ENCODE results near the gene ARF3.
"Not testable (repeated sequence)": the region's sequence is repeated elsewhere in the genome, so short reads cannot be mapped to it uniquely, and the experiment has no call there.

Gene ARF3

DNA sequence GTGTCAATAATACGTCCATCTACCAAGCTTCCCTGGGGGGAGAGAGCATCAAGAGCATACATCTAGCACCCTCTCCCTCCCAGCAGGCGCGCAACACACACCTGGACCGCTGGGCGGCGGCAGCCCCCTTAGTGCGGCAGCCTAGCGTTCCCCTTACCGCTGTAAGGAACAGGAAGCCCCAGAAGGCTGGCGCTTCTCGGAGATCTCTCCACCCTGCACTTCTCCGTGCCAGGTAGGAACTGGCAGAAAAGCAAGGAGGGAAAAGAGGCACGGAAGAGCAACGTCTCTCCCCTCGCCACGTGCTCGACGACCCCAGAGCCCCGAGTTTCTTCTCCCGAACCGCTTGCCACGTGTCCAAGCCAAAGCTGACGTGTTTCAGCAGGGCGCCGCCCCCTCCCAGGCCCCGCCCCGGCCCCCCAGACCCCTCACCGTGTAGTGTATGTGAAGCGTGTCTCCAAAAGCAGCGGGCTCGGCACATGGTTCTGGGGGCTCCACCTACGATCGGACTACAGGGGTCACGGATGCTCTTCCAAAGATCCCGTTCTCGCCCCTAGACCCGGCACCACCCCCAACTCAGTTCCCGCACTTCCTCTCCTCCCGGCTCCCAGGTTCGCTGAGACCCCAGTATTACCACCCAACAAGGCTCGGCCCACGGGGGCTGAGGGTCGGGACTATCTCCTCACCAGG, 32.5 kb downstream of the ARF3 start:
- peak; percentile 80 for DNase-seq

DNA sequence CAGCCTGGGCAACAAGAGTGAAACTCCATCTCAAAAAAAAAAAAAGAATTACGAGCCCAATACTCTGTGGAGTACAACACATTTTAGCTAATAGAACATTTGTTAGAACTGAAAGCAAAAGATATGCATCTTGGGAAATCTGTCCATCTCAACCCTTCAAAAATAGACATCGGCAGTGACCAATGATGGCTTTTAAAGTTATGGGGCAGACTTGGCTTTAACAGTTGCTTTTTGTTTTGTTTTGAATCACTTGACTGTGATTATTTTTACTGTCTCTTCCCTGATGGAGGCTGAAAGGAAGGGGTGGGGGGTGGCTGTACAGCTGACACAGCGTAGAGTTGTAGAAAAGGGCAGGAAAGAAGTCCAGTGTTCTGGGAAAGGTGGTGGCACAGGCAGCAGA, 34.2 kb downstream of the ARF3 start:
- no peak for DNase-seq

DNA sequence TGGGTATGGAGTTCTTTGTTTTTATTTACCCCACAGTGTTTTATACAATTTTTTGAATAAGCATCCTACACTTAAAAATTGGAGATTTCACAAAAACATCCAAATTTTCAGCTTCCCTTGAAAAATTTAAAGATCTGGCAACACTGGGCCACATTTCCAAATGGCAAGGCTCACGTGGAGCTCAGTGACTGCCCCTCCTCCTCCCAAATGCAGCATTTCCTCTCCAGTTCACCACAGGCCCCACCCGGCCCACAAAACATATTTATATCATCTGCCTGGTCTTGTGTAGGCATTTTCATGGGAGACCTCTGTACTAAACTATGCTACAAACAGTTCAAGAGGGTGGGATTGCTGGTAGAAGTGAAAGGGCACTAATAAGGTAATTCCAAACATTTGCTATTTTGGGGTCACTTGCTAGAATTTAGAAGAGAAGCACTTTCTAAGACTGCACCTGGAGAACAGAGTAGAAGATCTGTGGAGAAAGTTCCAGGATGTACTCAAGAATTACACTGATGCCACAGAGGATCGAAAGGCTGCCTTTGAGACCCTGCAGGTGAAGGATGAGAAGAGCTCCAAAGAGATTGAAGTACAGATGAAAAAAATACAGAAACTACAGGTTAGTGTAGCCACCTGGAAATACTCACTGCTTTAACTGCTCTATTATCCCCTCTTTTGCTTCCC, 39.3 kb downstream of the ARF3 start:
- peak; percentile 78 for DNase-seq

GRCh38 chr12:48910196-48910595, 47.1 kb downstream of the ARF3 start:
- no peak for DNase-seq

DNA sequence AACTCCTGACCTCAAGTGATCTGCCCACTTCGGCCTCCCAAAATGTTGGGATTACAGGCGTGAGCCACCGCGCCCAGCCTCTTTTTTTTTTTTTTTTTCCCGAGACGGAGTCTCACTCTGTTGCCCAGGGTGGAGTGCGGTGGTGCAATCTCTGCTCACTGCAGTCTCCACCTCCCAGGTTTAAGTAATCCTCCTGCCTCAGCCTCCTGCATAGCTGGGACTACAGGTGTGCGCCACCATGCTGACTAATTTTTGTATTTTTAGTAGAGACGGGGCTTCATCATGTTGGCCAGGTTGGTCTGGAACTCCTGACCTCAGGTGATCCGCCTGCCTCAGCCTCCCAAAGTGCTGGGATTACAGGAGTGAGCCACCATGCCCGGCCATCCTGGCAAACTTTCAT, 47.6 kb downstream of the ARF3 start:
- not testable (repeated sequence) for DNase-seq

DNA sequence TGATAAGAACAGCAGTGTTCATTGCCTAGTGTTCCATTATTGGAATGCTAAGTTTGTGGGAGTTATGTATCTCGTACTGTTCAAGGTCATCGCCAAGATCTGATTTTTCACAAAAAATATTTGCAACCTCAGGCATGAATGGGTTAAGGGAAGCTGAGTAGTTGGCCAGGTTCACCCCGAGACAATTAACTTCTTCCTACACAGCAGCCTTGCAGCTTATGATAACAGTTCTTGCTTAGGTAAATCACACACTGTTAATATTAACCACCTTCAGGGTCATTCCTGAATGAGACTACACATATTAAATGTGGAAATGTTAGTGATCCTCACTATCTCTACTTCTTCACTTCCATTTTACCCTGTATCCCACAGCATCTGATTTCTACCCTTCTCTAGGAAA, 50.0 kb downstream of the ARF3 start:
- no peak for DNase-seq

GRCh38 chr12:48903982-48904411, 53.3 kb downstream of the ARF3 start:
- DNase-seq, result peak; percentile 96

GRCh38 chr12:48903363-48903981, 53.8 kb downstream of the ARF3 start:
- DNase-seq, result no peak

DNA sequence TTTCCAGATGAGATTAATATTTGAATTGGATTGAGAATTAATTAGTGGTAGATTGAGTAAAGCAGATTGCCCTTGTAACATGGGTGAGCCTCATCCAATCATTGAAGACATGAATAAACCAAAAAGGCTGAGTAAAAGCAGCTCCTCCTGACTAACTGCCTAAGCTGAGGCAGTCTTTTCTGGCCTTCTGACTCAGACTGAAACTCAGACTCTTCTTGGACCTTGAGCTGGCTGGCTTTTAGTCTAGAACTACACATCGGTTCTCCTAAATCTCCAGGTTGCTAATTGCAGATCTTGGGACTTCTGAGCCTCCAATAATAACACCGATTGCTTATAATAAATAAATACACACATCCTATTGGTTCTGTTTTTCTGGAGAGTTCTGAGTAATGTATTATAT, 56.0 kb downstream of the ARF3 start:
- DNase-seq, result no peak

- DNase-seq, result no peak
Observed at GRCh38 chr12:48899651-48900050, 57.6 kb downstream of the ARF3 start.

GRCh38 chr12:48894271-48894670, 63.0 kb downstream of the ARF3 start:
- no peak for DNase-seq

DNA sequence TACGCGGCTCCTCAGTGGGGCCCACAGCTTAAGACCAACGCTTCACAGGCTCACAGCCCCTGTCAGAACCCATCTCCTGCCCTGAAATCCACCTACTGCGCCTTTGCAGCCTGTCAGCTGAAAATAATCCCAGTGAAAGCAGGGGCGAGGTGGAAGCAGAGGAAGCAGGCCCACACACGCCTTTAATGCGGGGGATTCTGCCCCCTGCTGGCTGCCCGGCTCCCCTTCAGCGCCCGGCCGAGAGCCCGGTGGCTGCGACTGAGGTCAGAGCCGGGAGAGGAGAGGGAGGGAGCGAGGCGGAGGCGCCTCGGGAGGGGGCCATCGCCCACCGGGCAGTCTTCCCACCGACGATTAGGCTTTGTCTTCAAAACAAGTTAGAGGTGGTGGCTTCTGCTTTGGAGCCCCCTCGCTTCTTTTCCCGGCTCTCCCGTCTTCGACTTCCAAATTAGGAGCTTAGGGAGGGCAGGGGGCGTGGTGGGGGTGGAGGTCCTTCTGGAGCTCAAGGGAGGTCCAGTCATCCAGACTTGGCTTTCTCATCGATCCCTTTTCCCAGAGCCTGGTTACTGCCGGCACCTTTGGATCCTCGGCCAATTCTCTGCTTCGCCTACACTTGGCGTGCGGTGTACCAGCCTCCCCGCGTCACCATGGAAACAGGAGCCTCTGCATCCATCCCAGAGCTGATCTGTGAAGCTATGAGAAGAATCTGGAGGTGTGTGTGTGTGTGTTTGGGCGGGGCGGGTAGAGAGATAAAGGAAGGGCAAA, 66.4 kb downstream of the ARF3 start:
- peak; percentile 86 for DNase-seq

DNA sequence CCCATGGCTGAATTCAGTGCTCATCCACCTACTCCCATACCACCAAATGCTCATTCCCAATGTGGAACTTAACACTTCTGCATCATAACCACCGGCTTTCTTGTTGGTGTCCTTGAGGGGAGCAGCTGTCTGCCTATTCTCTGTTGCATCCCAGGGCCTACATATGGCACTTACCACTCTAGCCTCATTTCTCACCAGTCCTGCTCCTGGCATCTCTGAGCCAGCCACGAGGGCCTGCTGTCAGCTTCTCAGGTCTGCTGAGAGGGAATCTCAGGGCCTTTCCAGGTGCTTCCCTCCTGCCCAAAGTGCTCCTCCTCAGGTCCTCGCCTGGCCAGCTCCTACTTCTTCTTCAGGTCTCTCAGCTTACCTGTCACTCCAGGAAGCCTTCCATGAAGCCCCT, 67.6 kb downstream of the ARF3 start:
- DNase-seq, result no peak
